Fibroblast of lung (primary cell): ENCODE data around the gene PYURF.

Experiments used
- CTCF ChIP-seq, 2 donors: IDR thresholded peaks in 1 of 2; conservative IDR thresholded peaks in 1 of 2; 1 replicate in 1 of 2; 2 replicates in 1 of 2; pipeline ENCODE4 v1.5.1; 2011 to 2012; ENCODE audit warnings: low read length in 2 of 2, control low read depth in 1 of 2, inconsistent platforms in 1 of 2, low read depth in 1 of 2, mild to moderate bottlenecking in 1 of 2
- EZH2 ChIP-seq: IDR thresholded peaks from 2 replicates; pipeline ENCODE4 v1.5.1; 2012; ENCODE audit warnings: low read length, control low read depth, mild to moderate bottlenecking; ENCODE audit errors: missing control alignments

GRCh38 chr4:88567591-88567990 is 44.0 kb upstream of the PYURF start:
- TF ChIP-seq CTCF (conservative IDR thresholded peaks at IDR 0.05 in 1 of 2, IDR thresholded peaks at IDR 0.05 in 1 of 2; ENCODE audit: low read depth in 1 of 2, low read length in 2 of 2) (no peak), EZH2 (no peak)
